ENCODE data around the gene BEX4. TPM values are rescaled to one million over a fixed set of nuclear protein-coding genes. Genes with fewer than 3 reads are reported as not detected.

BEX4 gene
- total RNA-seq, 1 donor from 2014 or later: 50.8 TPM

DNA sequence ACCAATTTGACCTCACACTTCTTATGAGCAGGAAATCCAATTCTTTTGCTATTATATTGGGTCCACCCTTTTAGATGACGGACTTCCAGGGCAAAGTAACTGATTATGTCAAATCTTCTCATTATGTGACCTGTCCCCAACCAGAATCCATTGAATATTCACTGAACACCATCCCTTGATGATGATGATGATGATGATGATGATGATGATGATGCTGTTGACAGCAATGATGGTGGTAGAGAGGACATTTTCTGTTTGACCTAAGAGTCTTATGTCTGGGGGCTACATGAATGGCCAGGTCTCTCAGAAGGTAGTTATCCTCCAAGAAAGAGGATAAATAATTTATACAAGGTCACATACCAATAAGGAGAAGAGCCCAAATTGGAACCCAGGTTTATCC, 34.9 kb downstream of the BEX4 start:
- H3K27ac ChIP-seq (replicated peaks): no peak overlapping the region
- DNase-seq: no peak
- H3K9me3 ChIP-seq (replicated peaks): no peaks in the 10 kb centered on the region
- intact Hi-C loops (cut with micrococcal nuclease): no loop called here
- H3K4me3 ChIP-seq: no peak overlapping the region
- peaks cover 21% of the 10 kb centered on the region for H3K4me1 ChIP-seq
- TF ChIP-seq, protein P1, sequence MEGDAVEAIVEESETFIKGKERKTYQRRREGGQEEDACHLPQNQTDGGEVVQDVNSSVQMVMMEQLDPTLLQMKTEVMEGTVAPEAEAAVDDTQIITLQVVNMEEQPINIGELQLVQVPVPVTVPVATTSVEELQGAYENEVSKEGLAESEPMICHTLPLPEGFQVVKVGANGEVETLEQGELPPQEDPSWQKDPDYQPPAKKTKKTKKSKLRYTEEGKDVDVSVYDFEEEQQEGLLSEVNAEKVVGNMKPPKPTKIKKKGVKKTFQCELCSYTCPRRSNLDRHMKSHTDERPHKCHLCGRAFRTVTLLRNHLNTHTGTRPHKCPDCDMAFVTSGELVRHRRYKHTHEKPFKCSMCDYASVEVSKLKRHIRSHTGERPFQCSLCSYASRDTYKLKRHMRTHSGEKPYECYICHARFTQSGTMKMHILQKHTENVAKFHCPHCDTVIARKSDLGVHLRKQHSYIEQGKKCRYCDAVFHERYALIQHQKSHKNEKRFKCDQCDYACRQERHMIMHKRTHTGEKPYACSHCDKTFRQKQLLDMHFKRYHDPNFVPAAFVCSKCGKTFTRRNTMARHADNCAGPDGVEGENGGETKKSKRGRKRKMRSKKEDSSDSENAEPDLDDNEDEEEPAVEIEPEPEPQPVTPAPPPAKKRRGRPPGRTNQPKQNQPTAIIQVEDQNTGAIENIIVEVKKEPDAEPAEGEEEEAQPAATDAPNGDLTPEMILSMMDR (IDR thresholded peaks at IDR 0.05; ENCODE audit: borderline replicate concordance): no peak
- H3K27me3 ChIP-seq (ENCODE audit: low read depth): no peaks in the 10 kb centered on the region
- no peaks in the 10 kb centered on the region for H3K36me3 ChIP-seq

DNA sequence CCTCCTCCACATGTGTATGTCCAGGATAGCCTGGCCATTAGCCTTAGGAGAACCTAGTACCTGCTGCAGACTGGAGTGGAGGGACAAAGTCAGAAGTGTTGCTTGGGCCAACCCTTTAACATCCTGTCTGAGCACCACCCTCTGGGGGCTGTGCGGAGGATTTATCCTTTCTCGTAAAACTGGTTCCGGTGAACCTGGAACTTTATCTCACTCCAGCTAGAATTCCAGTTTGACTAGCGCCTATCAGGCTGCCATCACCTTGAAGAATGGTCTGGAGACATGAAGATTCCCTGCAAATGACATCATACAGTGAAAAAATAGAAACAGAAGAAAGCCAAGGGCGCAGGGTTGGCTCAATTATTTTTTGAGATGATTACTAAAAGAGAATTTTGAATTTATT, 36.1 kb downstream of the BEX4 start:
- H3K4me3 ChIP-seq: no peak overlapping the region
- TF ChIP-seq, protein P1 (IDR thresholded peaks at IDR 0.05; ENCODE audit: borderline replicate concordance): no peak
- no peaks in the 10 kb centered on the region for H3K9me3 ChIP-seq (replicated peaks)
- no peaks in the 10 kb centered on the region for H3K27me3 ChIP-seq (ENCODE audit: low read depth)
- DNase-seq: no peak
- no peaks in the 10 kb centered on the region for H3K36me3 ChIP-seq
- H3K27ac ChIP-seq (replicated peaks): no peak overlapping the region
- intact Hi-C loops (cut with micrococcal nuclease): no loop called here
- peaks cover 24% of the 10 kb centered on the region for H3K4me1 ChIP-seq

DNA sequence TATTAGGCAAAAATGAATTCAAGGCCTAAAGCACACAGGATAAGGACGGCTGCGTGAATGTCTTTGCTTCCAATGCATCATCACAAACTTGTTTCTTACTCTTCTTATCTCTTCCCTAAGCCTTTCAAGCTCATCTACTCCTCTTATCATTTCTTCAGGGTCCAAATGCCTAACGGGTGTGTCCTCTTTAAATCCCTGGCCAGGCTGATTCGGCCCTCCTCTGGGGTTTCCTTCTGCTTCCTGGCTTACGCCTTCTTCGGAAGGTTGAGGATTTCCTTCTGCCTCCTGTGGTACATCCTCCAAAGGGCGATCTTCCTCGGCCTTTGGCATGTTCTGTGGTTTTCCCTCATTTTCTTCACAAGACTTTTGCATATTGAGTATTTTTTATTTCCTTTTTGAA, 38.7 kb downstream of the BEX4 start:
- intact Hi-C loops (cut with micrococcal nuclease): no loop called here
- peak overlapping the region; percentile 90 for H3K27ac ChIP-seq (replicated peaks)
- H3K4me1 ChIP-seq: peaks cover 24% of the 10 kb centered on the region
- TF ChIP-seq, protein P1 (IDR thresholded peaks at IDR 0.05; ENCODE audit: borderline replicate concordance): no peak
- H3K27me3 ChIP-seq (ENCODE audit: low read depth): no peaks in the 10 kb centered on the region
- H3K36me3 ChIP-seq: no peaks in the 10 kb centered on the region
- no peak for DNase-seq
- H3K4me3 ChIP-seq: peak overlapping the region; percentile 76
- H3K9me3 ChIP-seq (replicated peaks): no peaks in the 10 kb centered on the region

DNA sequence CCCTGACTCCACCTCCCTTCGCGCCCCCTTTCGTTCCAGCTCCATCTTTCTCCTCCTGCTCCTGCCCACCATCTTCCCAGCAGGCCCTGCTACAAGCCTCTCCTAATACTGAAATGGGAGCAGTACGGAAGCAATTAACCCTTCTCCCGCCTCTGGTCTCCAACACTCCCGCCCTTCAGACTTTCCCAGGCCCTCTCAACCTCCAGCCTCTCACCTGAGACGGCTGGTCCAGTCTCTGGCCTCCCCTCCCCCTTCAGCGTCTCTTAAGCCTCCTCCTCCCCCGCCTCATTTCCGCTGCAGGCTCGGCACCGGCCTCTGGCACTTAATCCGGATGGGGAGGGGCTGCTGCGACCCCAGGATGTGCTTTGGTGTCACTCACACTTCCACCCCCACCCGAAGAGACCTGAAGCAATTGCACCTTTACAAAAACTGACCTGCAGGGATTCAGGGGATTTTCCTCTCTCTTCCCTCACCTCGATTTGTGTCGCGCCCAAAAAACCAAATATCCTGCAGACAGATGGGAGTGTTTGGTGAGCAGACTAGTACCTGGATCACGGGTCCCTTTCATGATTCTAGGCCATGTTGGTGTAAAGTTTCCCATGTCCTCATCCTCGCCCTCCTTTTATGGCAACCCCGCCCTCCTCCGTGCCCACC, 39.4 kb downstream of the BEX4 start:
- H3K4me1 ChIP-seq: peaks cover 24% of the 10 kb centered on the region
- H3K9me3 ChIP-seq (replicated peaks): no peaks in the 10 kb centered on the region
- intact Hi-C loops (cut with micrococcal nuclease): no loop called here
- peak overlapping the region; percentile 90 for H3K27ac ChIP-seq (replicated peaks)
- H3K36me3 ChIP-seq: no peaks in the 10 kb centered on the region
- TF ChIP-seq, protein P1 (IDR thresholded peaks at IDR 0.05; ENCODE audit: borderline replicate concordance): no peak
- peak; percentile 26 for DNase-seq
- peak overlapping the region; percentile 76 for H3K4me3 ChIP-seq
- H3K27me3 ChIP-seq (ENCODE audit: low read depth): no peaks in the 10 kb centered on the region

DNA sequence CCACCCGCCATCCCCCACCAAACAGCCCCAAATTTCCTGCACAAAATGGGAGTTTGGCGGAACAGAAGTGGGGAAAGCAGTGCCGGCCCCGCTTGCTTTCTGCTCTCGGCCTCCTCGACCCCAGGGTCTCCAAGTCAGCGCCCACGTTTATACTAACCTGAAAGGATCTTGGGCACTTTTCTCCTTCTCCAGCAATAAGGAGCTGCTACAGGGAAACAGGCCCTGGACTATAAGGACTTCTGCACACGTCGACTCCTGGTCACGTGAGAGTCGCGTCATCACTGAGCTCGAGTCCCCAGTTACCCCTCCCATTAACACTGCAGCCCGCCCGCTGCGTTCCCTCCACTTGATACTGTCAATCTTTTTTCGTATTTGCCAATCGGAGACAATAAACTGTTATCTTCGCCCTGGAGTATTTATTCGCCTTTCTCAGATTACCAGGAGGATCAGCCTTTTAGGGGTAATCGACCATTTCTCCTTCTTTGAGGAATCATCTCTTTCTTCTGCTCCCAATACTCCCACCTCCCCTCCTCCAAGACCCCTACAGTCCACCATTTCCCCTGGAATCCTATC, 40.1 kb downstream of the BEX4 start, which contains the start of gene TCEAL8:
TCEAL8 (minus strand) TSS at position 235 of the 573 bp plus-strand sequence. CDS start 1,176 bp downstream, outside the sequence.
- DNase-seq: peak; percentile 79
- peaks cover 24% of the 10 kb centered on the region for H3K4me1 ChIP-seq
- TF ChIP-seq, protein P1 (IDR thresholded peaks at IDR 0.05; ENCODE audit: borderline replicate concordance): no peak
- no peaks in the 10 kb centered on the region for H3K9me3 ChIP-seq (replicated peaks)
- no peaks in the 10 kb centered on the region for H3K36me3 ChIP-seq
- intact Hi-C loops (cut with micrococcal nuclease): no loop called here
- peak within 1 kb of the TSS; percentile 76 for H3K4me3 ChIP-seq
- peak within 1 kb of the TSS; percentile 90 for H3K27ac ChIP-seq (replicated peaks)
- no peaks in the 10 kb centered on the region for H3K27me3 ChIP-seq (ENCODE audit: low read depth)

All from left ventricle myocardium inferior (tissue), 1 donor.